ENCODE results near the gene L3MBTL4. TPM values are rescaled to one million over a fixed set of nuclear protein-coding genes. Genes with fewer than 3 reads are reported as not detected.

Gene L3MBTL4
- total RNA-seq, 2 donors from 2014 or later = 4.6 to 7.2 TPM

DNA sequence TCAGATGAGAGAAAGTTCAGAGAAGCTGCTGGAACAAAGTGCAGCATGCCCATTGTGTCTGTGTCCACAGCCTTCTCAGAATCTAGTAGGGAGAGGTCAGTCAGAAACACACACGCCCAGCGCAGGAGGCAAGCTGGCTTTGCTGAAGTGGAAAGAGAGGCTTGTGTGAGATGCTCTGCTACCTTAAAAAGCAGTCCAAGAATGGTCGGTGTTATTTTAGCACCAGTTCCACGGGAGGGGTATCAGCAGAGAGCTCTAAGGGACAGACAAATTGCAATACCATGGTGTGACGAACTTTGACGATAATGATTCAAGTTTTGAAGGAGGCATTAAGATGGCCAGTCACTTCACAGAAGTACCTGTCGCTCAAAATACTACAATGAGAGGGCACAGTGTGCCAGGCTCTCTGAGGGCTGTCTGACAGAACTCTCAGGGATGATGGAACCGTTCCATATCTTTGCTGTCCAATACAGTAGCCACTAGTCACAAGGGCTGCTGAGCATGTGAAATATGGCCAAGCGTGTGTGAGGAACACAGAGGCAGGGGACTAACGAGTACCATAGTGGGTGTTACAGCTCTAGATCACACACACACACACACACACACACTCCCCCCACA lies 281.9 kb downstream of the L3MBTL4 start:
- H3K9me3 Mint-ChIP-seq = peaks cover 29% of the 10 kb centered on the region
- H3K27ac ChIP-seq (ENCODE audit: low read depth, low read length) = no peak overlapping the region

GRCh38 chr18:6120820-6121279 lies 293.9 kb downstream of the L3MBTL4 start:
- no peaks in the 10 kb centered on the region for H3K4me1 ChIP-seq (ENCODE audit: control insufficient read depth, insufficient read depth, low read length)
- Mint-ChIP-seq H3K9me3 (peaks cover 15% of the 10 kb centered on the region), H3K27ac (no peak overlapping the region), H3K4me3 (no peak overlapping the region), H3K27me3 (ENCODE audit: insufficient read depth) (no peaks in the 10 kb centered on the region), H3K36me3 (ENCODE audit: low read depth) (no peaks in the 10 kb centered on the region), H3K4me1 (peaks cover 5% of the 10 kb centered on the region)
- WGBS, 2 experiments (ENCODE audit: insufficient coverage in 1 of 2, insufficient read length in 1 of 2) = 87 to 96% methylated on average over 3 to 4 of the region's 4 CpGs
- H3K27me3 ChIP-seq (ENCODE audit: control insufficient read depth, insufficient read depth, low read length, poor library complexity, severe bottlenecking) = no peaks in the 10 kb centered on the region
- TF ChIP-seq CTCF (conservative IDR thresholded peaks at IDR 0.05) = no peak
- no peaks in the 10 kb centered on the region for H3K36me3 ChIP-seq (ENCODE audit: control insufficient read depth, insufficient read depth, low read length)
- no peak for DNase-seq
- no peak overlapping the region for H3K9ac ChIP-seq (ENCODE audit: extremely low read depth, low read length, poor library complexity, severe bottlenecking)
- no peak overlapping the region for H3K4me3 ChIP-seq (ENCODE audit: low read length)
- H3K9me3 ChIP-seq (ENCODE audit: control insufficient read depth, low read length) = peaks cover 5% of the 10 kb centered on the region
- no peak overlapping the region for H3K27ac ChIP-seq (ENCODE audit: low read depth, low read length)

More for the DNA sequence above, 281.9 kb downstream of the L3MBTL4 start:
- Histone ChIP-seq H3K4me1 (ENCODE audit: control insufficient read depth, insufficient read depth, low read length) (no peaks in the 10 kb centered on the region), H3K4me3 (ENCODE audit: low read length) (no peak overlapping the region), H3K36me3 (ENCODE audit: control insufficient read depth, insufficient read depth, low read length) (no peaks in the 10 kb centered on the region), H3K9ac (ENCODE audit: extremely low read depth, low read length, poor library complexity, severe bottlenecking) (no peak overlapping the region), H3K9me3 (ENCODE audit: control insufficient read depth, low read length) (no peaks in the 10 kb centered on the region), H3K27me3 (ENCODE audit: control insufficient read depth, insufficient read depth, low read length, poor library complexity, severe bottlenecking) (no peaks in the 10 kb centered on the region)
- no peak overlapping the region for H3K27ac Mint-ChIP-seq
- H3K4me3 Mint-ChIP-seq = no peak overlapping the region
- DNase-seq = no peak
- H3K36me3 Mint-ChIP-seq (ENCODE audit: low read depth) = peaks cover 16% of the 10 kb centered on the region
- TF ChIP-seq CTCF (conservative IDR thresholded peaks at IDR 0.05) = no peak
- peaks cover 5% of the 10 kb centered on the region for H3K4me1 Mint-ChIP-seq
- H3K27me3 Mint-ChIP-seq (ENCODE audit: insufficient read depth) = no peaks in the 10 kb centered on the region
- WGBS, 2 experiments (ENCODE audit: insufficient coverage in 1 of 2, insufficient read length in 1 of 2) = 89 to 90% methylated on average over 6 to 10 of the region's 10 CpGs

DNA sequence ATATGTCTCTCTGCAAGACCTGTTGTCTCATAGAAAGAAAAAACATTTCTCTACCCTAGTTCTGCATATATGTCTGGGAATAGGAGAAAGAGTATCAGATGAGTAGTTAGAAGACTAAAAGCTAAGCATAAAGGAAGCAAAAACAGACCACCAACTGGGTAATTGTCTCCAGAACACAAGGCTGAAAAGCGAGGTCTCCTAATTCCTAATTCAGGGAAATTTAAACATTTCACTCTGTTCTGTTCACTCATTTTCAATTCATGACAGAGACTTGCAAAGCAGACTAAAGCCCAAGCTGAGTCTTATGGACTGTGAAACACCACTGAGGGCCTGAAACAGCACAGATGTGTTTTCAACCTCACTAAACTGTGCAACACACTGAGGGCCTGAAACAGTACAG lies 294.9 kb downstream of the L3MBTL4 start:
- 86 to 93% methylated on average over 1 of the region's 1 CpG for WGBS, 2 experiments (ENCODE audit: insufficient coverage in 1 of 2, insufficient read length in 1 of 2)
- no peaks in the 10 kb centered on the region for H3K36me3 ChIP-seq (ENCODE audit: control insufficient read depth, insufficient read depth, low read length)
- H3K27me3 ChIP-seq (ENCODE audit: control insufficient read depth, insufficient read depth, low read length, poor library complexity, severe bottlenecking) = no peaks in the 10 kb centered on the region
- TF ChIP-seq CTCF (conservative IDR thresholded peaks at IDR 0.05) = no peak
- no peak overlapping the region for H3K9ac ChIP-seq (ENCODE audit: extremely low read depth, low read length, poor library complexity, severe bottlenecking)
- peaks cover 5% of the 10 kb centered on the region for H3K4me1 Mint-ChIP-seq
- no peak overlapping the region for H3K4me3 ChIP-seq (ENCODE audit: low read length)
- no peaks in the 10 kb centered on the region for H3K27me3 Mint-ChIP-seq (ENCODE audit: insufficient read depth)
- H3K9me3 ChIP-seq (ENCODE audit: control insufficient read depth, low read length) = peaks cover 5% of the 10 kb centered on the region
- H3K4me1 ChIP-seq (ENCODE audit: control insufficient read depth, insufficient read depth, low read length) = no peaks in the 10 kb centered on the region
- peaks cover 15% of the 10 kb centered on the region for H3K9me3 Mint-ChIP-seq
- no peaks in the 10 kb centered on the region for H3K36me3 Mint-ChIP-seq (ENCODE audit: low read depth)
- H3K27ac Mint-ChIP-seq = no peak overlapping the region
- H3K27ac ChIP-seq (ENCODE audit: low read depth, low read length) = no peak overlapping the region
- no peak overlapping the region for H3K4me3 Mint-ChIP-seq
- DNase-seq = no peak
